Cardiac muscle cell (in vitro differentiated cells and primary cell): ENCODE data around the gene RPN2. TPM values are rescaled to one million over a fixed set of nuclear protein-coding genes. Genes with fewer than 3 reads are reported as not detected.

ENCODE experiments used
- DNase-seq, 2 donors: peaks; one replicate each; pipeline versions ENCODE4 v3.0.0 to v3.0.0-alpha.2; 2010 to 2017; ENCODE audit warnings: low read depth in 1 of 2, low spot score in 1 of 2
- H3K27ac ChIP-seq: fragments of 200-600 bp; sonication (generic); 2 replicates; pipeline ENCODE4 v1.5.1; 2016
- H3K27me3 ChIP-seq: fragments of 200-600 bp; sonication (generic); 2 replicates; pipeline ENCODE4 v1.6.0; 2016; ENCODE audit warnings: control low read depth
- H3K36me3 ChIP-seq: fragments of 200-600 bp; sonication (generic); 2 replicates; pipeline ENCODE4 v1.5.1; 2016; ENCODE audit warnings: control low read depth
- H3K4me1 ChIP-seq: fragments of 200-600 bp; sonication (generic); 2 replicates; pipeline ENCODE4 v1.8.1; 2017; ENCODE audit warnings: low read depth, mild to moderate bottlenecking, mixed run types
- H3K4me3 ChIP-seq: fragments of 200-600 bp; sonication (generic); 2 replicates; pipeline ENCODE4 v1.5.1; 2016; ENCODE audit warnings: mild to moderate bottlenecking
- H3K9me3 ChIP-seq: fragments of 200-600 bp; sonication (generic); 2 replicates; pipeline ENCODE4 v1.5.1; 2017; ENCODE audit warnings: low read depth, mild to moderate bottlenecking, control low read depth
- CTCF ChIP-seq: IDR thresholded peaks from 2 replicates; pipeline ENCODE4 v1.5.1; 2012; ENCODE audit warnings: low read depth, mild to moderate bottlenecking, low read length
- polyA plus RNA-seq: library from polyadenylated mRNA; unstranded; fragments of >200 nt; fragmentation: Nextera tagmentation; extraction: Ambion mirVana; gene quantifications from 2 replicates; pipeline ENCODE4 v1.2.1, GENCODE V29; 2016
- total RNA-seq: library from RNA; depleted of rRNA; stranded (reverse); fragments of >200 nt; gene quantifications from 2 replicates; pipeline ENCODE4 v1.2.3, GENCODE V29; 2016

The RPN2 gene
- total and polyA plus RNA-seq, 2 experiments from 2014 or later = 150 to 259 TPM

DNA sequence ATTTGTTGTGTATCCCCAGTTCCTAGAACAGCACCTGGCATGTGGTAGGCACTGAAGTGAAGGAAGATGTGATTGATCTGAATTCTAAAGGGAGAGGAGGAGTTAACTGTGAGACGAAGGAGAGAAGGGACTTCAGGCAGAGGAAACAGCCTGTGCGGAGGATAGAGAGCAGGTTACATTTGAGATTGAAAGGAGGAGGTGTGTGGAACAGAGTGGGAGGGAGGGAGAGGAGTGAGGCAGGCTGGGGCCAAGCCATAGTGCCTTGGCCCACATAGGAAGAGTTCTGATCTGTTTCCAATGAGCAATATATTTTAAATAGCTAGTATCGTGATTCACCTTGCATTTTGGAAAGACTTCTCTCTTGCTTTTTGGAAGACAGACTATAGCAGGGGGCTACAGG is 14.1 kb downstream of the RPN2 start:
- no peak overlapping the region for H3K4me3 ChIP-seq
- H3K36me3 ChIP-seq = peaks cover 2% of the 10 kb centered on the region

GRCh38 chr20:37193821-37194220 is 14.7 kb downstream of the RPN2 start:
- DNase-seq = no peak
- H3K27me3 ChIP-seq = no peaks in the 10 kb centered on the region
- no peak for TF ChIP-seq CTCF
- H3K36me3 ChIP-seq = peaks cover 3% of the 10 kb centered on the region
- no peak overlapping the region for H3K27ac ChIP-seq
- H3K9me3 ChIP-seq = no peaks in the 10 kb centered on the region
- H3K4me1 ChIP-seq = no peaks in the 10 kb centered on the region
- H3K4me3 ChIP-seq = no peak overlapping the region

More for the DNA sequence above, 14.1 kb downstream of the RPN2 start:
- H3K9me3 ChIP-seq = no peaks in the 10 kb centered on the region
- H3K27ac ChIP-seq = no peak overlapping the region
- no peaks in the 10 kb centered on the region for H3K27me3 ChIP-seq
- H3K4me1 ChIP-seq = no peaks in the 10 kb centered on the region
- no peak for TF ChIP-seq CTCF
- DNase-seq = no peak

DNA sequence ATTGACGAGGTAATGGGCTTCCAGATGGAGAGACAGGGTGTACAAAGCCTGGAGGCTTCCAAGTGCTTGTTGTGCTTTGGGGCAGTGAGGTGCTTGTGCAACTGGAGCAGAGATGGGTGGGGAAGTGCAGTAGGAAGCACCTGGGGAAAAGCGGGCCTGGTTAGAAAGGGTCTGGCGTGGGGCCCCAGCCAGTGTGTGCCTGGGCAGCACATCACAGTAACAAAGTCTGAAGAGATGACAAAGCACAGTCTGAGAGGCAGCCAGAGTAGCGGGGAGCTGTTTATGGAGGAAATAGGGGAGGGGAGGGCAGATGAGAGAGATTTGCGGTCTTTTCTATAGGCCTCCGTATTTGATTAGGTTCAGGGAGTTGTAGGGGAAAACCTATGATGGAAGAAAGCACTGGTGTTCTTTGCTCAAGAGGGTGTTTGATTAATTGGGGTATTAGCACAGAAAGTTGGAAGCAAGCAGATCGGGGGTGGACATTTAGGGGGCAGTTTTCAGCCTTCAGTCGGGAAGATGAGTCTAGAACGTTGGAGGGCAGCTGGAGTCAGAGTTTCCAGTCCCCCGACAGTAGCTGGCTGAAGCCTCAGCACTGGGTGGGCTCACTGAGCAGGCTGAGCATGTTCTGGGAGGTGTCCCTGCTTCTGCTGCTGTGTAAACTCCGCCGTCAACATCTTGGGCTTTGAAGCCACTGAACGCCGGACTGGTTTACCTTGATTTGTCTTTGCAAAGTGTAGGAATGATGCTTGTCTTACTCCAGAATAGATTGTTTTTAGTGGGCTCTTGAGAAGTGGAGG is 15.7 kb downstream of the RPN2 start:
- Histone ChIP-seq H3K27me3 (no peaks in the 10 kb centered on the region), H3K36me3 (peaks cover 8% of the 10 kb centered on the region)
- DNase-seq = no peak

GRCh38 chr20:37198932-37199660 is 20.0 kb downstream of the RPN2 start:
- H3K27me3 ChIP-seq = no peaks in the 10 kb centered on the region
- peaks cover 22% of the 10 kb centered on the region for H3K36me3 ChIP-seq
- H3K4me3 ChIP-seq = no peak overlapping the region
- no peaks in the 10 kb centered on the region for H3K9me3 ChIP-seq
- TF ChIP-seq CTCF = no peak
- DNase-seq = no peak
- H3K4me1 ChIP-seq = peaks cover 3% of the 10 kb centered on the region
- H3K27ac ChIP-seq = no peak overlapping the region

More for the DNA sequence above, 15.7 kb downstream of the RPN2 start:
- TF ChIP-seq CTCF = no peak
- Histone ChIP-seq H3K4me3 (no peak overlapping the region), H3K27ac (peak overlapping the region; percentile 39), H3K9me3 (no peaks in the 10 kb centered on the region), H3K4me1 (no peaks in the 10 kb centered on the region)

GRCh38 chr20:37200376-37200775 is 21.2 kb downstream of the RPN2 start:
- no peak overlapping the region for H3K4me3 ChIP-seq
- H3K4me1 ChIP-seq = peaks cover 13% of the 10 kb centered on the region
- DNase-seq = no peak
- H3K27ac ChIP-seq = no peak overlapping the region
- no peak for TF ChIP-seq CTCF
- peaks cover 27% of the 10 kb centered on the region for H3K36me3 ChIP-seq
- no peaks in the 10 kb centered on the region for H3K27me3 ChIP-seq
- H3K9me3 ChIP-seq = no peaks in the 10 kb centered on the region
